Measurements from ENCODE around the gene ATN1. TPM values are rescaled to one million over a fixed set of nuclear protein-coding genes. Genes with fewer than 3 reads are reported as not detected.

The ATN1 gene
- total and polyA plus RNA-seq, 9 of the 15 experiments (the other 6 are each of a cell fraction or from before 2014, with no cell fraction given), result 0.15 to 49.8 (median 2.7) TPM

DNA sequence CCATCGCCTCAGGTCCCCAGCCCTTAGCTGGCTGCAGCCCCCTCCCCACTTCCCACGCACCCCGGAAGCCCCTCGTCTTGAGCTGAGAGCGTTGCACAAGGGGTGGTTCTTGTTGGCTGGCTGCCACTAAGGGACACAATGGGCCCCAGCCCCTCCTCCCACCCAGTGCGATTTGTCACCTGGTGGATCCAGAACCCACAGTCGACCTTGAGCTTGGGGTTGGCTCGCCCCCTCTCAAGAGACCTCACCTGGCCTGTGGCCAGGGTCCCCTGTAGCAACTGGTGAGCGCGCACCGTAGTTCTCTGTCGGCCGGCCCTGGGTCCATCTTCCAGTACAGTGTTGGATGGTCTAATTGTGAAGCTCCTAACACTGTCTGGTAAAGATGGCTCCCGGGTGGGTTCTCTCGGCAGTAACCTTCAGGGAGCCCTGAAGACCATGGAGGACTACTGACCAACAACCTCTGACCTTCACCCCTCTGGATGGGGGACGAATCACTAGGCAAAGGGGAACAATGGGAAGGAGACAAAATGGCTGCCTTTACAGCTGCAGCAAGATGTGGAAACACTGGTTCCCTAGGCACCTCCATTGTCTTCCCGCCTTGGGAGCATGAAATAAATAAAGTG lies 36.1 kb downstream of the ATN1 start (continued):
- no peak for TF ChIP-seq HCFC1 (IDR thresholded peaks at IDR 0.05; ENCODE audit: low read depth, low read length)
- no peak for TF ChIP-seq RBM17 (IDR thresholded peaks at IDR 0.05; ENCODE audit: borderline replicate concordance, low read depth, low read length)
- no peak for TF ChIP-seq NCOA4 (IDR thresholded peaks at IDR 0.05; ENCODE audit: partially characterized antibody)
- no peak for TF ChIP-seq PHF20 (IDR thresholded peaks at IDR 0.05; ENCODE audit: partially characterized antibody)
- TF ChIP-seq RBBP5 (IDR thresholded peaks at IDR 0.05; ENCODE audit: borderline replicate concordance, insufficient read depth, low read length, poor library complexity, severe bottlenecking), result no peak
- no peak for TF ChIP-seq ELF4 (CRISPR knock-in tag; IDR thresholded peaks at IDR 0.05)
- TF ChIP-seq ZNF224 (CRISPR knock-in tag; IDR thresholded peaks at IDR 0.05), result no peak
- TF ChIP-seq PHF8 (IDR thresholded peaks at IDR 0.05; ENCODE audit: borderline replicate concordance, low read length), result no peak
- TF ChIP-seq ZNF146 (CRISPR knock-in tag; IDR thresholded peaks at IDR 0.05; ENCODE audit: unreplicated experiment), result no peak
- no peak for TF ChIP-seq PCBP1 (IDR thresholded peaks at IDR 0.05; ENCODE audit: low read depth, low read length, poor library complexity, severe bottlenecking)
- TF ChIP-seq RBM15 (IDR thresholded peaks at IDR 0.05; ENCODE audit: insufficient read depth, low read length), result no peak
- no peak for TF ChIP-seq ZNF282 (CRISPR knock-in tag; IDR thresholded peaks at IDR 0.05)
- TF ChIP-seq SMAD4 (CRISPR knock-in tag; conservative IDR thresholded peaks at IDR 0.05), result peak; percentile 23; the same call in 1 of the 2 replicates
- TF ChIP-seq HEY1 (CRISPR knock-in tag; IDR thresholded peaks at IDR 0.05; ENCODE audit: borderline replicate concordance), result no peak
- TF ChIP-seq HSF4 (CRISPR knock-in tag; IDR thresholded peaks at IDR 0.05; ENCODE audit: borderline replicate concordance), result 0 out of 2 replicates have a peak, but pooled peaks have one; percentile 31
- TF ChIP-seq TAF7 (tag; IDR thresholded peaks at IDR 0.05), result peak; percentile 47; the same call in 1 of the 2 replicates
- no peak for TF ChIP-seq SIX5 (IDR thresholded peaks at IDR 0.05; ENCODE audit: borderline replicate concordance in 1 of 2, insufficient read depth in 1 of 2, low read depth in 1 of 2, low read length in 2 of 2)
- TF ChIP-seq RBM25 (IDR thresholded peaks at IDR 0.05; ENCODE audit: low read depth, low read length, severe bottlenecking), result no peak
- TF ChIP-seq NFYB (IDR thresholded peaks at IDR 0.05; ENCODE audit: extremely low read depth, insufficient read length), result no peak
- no peak for TF ChIP-seq ZNF586 (CRISPR knock-in tag; conservative IDR thresholded peaks at IDR 0.05)
- no peak for TF ChIP-seq ZNF79 (CRISPR knock-in tag; IDR thresholded peaks at IDR 0.05; ENCODE audit: low read depth)
- no peak for TF ChIP-seq ZNF165 (CRISPR knock-in tag; IDR thresholded peaks at IDR 0.05; ENCODE audit: borderline replicate concordance)
- TF ChIP-seq, protein P1, sequence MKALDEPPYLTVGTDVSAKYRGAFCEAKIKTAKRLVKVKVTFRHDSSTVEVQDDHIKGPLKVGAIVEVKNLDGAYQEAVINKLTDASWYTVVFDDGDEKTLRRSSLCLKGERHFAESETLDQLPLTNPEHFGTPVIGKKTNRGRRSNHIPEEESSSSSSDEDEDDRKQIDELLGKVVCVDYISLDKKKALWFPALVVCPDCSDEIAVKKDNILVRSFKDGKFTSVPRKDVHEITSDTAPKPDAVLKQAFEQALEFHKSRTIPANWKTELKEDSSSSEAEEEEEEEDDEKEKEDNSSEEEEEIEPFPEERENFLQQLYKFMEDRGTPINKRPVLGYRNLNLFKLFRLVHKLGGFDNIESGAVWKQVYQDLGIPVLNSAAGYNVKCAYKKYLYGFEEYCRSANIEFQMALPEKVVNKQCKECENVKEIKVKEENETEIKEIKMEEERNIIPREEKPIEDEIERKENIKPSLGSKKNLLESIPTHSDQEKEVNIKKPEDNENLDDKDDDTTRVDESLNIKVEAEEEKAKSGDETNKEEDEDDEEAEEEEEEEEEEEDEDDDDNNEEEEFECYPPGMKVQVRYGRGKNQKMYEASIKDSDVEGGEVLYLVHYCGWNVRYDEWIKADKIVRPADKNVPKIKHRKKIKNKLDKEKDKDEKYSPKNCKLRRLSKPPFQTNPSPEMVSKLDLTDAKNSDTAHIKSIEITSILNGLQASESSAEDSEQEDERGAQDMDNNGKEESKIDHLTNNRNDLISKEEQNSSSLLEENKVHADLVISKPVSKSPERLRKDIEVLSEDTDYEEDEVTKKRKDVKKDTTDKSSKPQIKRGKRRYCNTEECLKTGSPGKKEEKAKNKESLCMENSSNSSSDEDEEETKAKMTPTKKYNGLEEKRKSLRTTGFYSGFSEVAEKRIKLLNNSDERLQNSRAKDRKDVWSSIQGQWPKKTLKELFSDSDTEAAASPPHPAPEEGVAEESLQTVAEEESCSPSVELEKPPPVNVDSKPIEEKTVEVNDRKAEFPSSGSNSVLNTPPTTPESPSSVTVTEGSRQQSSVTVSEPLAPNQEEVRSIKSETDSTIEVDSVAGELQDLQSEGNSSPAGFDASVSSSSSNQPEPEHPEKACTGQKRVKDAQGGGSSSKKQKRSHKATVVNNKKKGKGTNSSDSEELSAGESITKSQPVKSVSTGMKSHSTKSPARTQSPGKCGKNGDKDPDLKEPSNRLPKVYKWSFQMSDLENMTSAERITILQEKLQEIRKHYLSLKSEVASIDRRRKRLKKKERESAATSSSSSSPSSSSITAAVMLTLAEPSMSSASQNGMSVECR (CRISPR knock-in tag; IDR thresholded peaks at IDR 0.05), result no peak
- TF ChIP-seq PRPF4 (IDR thresholded peaks at IDR 0.05; ENCODE audit: insufficient read depth, low read depth, low read length, poor library complexity, severe bottlenecking), result no peak
- no peak for TF ChIP-seq RAD51 (IDR thresholded peaks at IDR 0.05; ENCODE audit: borderline replicate concordance, low read depth)

Measured in K562 (cell line).